Stimulated activated CD4-positive, alpha-beta T cell treated with anti-CD3 and anti-CD28 coated beads, Interleukin-12 subunit alpha, Interleukin-12 subunit beta, amount 100 ng/mL, for 24 hours (primary cell): Measurements from ENCODE around the gene PRORP.
"Not testable (repeated sequence)": the region's sequence is repeated elsewhere in the genome, so short reads cannot be mapped to it uniquely, and the experiment has no call there.

Source experiments
- DNase-seq, 2 experiments: peaks; one replicate each; pipeline ENCODE4 v3.0.0-alpha.2; 2020; ENCODE audit warnings: low read depth in 2 of 2

The PRORP gene

DNA sequence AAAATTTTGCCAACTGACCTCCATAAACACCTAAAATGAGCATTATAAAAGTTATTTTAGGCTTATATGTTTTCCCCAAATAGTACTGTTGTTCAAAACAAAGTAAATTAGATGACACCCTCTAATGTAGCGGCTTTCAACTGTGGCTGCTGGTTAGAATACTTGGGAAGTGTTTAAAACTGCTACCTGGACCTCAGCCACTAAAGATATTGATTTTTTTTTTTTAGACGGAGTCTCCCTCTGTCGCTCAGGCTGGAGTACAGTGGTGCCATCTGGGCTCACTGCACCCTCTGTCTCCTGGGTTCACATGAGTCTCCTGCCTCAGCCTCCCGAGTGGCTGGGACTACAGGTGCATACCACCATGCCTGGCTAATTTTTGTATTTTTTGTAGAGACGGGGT is 16.2 kb downstream of the PRORP start:
- DNase-seq: no peak

DNA sequence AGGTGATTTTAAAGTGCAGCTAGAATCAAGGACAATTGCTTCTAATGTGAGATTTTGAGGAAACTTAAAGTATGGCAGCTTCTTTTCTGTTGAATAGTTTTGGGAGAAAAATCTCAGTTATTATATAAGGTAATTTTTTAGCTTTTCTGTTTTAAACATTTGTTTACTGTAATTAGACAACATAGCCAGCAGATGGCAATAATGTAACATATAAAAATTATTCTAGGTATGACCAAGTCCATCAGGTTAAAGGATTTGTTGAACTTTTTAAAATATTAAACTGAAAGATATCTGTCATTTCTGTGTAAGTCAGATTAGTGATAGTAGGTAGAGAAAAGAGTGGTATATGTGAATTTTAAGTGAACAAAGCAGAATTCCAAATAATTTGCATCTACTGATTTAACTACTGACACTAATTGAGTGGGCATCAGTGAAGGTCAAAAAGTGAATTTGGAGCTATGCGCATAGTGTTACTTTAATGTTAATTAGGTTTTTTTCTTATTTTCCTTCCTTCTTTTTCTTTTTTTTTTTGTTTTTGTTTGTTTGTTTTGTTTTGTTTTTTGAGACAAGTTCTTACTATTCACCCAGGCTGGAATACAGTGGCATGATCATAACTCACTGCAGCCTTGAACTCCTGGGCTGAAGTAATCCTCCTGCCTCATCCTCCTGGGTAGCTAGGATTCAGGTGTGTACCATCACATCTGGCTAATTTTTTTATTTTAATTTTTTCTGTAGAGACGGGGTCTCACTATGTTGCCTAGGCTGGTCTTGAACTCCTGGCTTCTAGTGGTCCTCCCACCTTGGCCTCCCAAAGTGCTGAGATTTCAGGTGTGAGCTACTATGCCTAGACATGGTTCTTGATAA is 18.6 kb downstream of the PRORP start:
- DNase-seq: no peak

DNA sequence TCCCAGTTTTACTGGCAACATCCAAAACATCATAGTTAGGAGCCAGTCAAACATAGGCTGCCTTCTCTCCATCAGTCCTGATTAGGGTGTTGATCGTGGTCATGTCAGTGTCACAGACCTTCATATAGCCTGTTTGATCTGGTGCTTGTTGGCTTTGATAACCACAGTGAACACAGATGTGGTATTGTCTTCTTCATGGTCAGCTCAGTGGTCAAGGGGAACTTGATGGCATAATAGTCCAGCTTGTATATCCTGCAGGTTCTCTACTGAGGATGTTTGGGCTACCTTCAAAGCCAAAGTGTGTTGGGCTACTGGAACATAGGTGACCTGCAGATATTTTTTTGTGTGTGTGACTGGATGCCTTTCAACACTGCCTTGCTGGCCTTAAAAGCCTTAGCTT is 21.7 kb downstream of the PRORP start:
- no peak for DNase-seq

DNA sequence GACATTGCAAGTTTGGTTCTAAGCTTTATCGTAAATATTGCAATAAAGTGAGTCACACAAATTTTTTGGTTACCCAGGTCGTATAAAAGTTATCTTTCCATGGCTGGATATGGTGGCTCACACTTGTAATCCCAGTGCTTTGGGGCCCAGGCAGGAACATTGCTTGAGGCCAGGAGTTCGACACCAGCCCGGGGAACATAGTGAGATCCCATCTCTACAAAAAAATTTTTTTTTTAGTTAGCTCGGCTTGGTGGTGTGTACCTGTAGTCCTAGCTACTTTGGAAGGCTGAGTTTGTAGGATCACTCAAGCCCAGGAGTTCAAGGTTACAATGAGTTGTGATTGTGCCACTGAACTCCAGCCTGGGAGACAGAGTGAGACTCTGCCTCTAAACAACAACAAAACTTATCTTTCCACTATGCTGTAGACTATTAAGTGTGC is 24.4 kb downstream of the PRORP start:
- DNase-seq: no peak

DNA sequence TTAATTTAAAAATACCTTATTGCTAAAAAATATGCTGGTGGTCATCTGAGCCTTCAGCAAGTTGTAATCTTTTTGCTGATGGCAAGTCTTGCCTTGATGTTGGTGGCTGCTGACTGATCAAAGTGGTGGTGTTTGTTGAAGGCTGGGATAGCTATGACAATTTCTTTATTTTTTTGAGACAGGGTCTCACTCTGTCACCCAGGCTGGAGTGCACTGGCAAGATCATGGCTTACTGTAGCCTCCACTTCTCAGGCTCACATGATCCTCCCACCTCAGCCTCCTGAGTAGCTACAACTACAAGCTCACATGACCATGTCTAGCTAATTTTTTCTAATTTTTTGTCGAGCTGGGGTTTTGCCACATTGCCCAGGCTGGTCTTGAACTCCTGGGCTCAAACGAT is 24.8 kb downstream of the PRORP start:
- DNase-seq: no peak

DNA sequence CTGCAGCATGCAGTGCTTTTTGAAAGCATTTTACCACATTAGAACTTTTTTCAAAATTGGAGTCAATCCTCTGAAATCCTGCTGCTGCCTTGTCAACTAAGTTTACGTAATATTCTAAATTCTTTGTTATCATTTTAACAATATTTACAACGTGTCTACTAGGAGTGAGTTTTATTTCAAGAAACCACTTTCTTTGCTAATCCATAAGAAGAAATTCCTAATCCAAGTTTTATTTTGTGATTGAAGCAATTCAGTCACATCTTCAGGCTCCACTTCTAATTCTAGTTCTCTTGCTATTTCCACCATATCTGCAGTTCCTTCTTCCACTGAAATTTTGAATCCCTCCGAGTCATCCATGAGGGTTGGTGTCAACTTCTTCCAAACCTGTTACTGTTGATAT is 25.4 kb downstream of the PRORP start:
- DNase-seq: no peak

DNA sequence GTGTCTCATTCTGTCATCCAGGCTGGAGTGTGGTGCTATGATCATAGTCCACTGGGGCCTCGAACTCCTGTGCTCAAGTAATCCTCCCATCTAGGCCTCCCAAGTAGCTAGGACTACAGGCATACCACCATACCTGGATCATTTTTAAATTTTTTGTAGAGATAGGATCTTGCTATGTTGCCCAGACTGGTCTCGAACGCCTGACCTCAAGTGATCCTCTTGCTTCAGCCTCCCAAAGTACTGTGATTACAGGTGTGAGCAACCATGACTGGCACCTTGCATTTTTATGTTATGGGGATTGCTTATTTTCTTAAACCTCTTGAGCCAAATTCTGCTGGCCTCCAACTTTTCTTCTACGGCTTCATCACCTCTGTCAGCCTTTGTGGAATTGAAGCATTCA is 26.9 kb downstream of the PRORP start:
- no peak for DNase-seq

DNA sequence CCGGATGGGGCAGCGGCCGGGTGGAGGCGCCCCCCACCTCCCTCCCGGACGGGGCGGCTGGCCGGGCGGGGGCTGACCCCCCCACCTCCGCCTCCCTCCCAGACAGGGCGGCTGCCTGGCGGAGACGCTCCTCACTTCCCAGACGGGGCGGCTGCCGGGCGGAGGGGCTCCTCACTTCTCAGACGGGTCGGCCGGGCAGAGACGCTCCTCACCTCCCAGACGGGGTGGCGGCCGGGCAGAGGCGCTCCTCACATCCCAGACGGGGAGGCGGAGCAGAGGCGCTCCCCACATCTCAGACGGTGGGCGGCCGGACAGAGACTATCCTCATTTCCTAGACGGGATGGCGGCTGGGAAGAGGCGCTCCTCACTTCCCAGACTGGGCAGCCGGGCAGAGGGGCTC is 30.2 kb downstream of the PRORP start:
- DNase-seq: not testable (repeated sequence)

DNA sequence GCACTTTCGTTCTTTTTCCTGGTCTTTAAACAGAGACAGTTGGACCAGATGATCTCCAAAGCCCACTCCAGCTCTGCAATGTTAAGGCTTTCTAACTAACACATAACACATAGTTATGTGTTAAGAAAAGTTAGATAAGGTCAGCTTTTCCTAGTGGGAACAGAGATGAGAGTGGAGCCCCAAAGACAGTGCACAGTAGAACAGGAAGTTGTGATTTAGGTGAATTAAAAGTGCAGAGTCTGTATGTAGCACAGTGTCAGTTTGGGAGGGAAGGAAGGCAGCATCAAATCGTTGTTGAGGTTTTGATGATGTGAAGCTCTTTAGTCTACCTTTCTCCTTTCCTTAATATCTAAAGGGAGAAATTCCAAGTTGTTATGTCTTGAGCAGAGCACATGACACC is 31.7 kb downstream of the PRORP start:
- no peak for DNase-seq

DNA sequence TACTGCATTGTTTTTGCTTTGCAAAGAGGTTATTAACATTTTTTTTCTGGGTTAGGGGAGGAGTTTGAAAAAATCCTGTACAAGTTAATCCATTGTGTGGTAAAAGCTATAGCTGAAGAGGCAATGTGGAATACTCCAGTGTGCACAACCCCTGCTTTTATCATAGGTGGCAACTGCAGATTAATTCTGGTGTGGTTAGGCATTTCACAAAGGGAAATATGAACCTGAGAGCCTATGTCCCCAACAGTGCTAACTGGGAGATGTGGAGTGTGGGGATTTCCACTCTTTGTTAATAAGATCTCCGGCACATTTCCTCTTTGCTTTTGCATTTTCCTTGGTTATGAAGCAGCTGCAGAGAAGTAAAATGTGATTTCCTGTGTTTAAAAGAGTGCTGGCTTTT is 33.6 kb downstream of the PRORP start:
- DNase-seq: no peak

DNA sequence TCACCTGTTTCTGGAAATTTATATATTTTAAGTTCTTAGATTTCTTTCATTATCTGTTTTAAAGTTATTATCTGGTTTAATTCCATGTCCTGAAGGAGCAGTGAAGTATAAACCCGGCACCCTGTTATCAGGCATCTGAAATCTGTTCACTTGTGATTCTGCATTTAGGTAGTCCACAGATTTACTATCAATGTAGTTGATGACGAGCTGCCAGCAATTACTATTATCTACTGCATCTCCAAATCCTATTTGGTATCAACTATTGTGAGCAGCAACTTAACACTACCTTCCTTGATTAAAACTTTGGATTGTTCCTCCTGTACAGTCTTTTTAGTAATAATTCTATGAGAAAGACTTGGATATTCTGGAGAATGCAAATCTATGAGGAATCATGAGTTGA is 36.1 kb downstream of the PRORP start:
- DNase-seq: no peak

DNA sequence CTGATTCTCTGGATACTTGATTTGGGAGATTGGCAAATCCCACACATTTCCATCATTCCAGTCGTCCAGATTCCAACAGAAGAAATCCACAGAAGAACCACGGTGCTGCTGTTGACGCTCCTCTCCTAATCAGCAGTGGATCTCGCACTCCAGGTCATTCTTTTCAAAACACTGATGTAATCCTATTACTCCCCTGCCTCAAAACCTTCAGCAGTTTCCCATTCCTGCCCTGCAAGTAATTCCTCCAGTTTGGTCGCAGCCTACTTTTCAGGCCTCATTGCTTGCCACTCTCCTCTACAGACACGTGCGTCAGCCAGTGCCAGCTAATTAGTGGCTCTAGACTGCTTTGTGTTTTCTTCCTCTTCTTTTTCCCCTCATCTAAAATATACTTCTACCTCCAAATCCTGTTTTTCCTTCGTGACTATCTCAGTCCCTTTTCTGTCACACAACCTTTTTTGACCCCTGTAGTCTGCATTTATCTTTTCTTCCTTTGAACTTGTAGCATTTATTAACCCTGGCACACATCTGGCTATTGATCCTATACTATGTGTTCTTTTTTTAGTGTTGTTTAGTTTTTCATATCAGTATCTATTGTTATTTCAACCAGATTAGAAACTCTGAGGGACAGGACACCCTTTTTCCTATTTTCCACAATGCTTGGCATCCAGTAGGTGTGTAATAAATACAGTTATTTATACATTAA is 36.8 kb downstream of the PRORP start:
- DNase-seq: no peak

DNA sequence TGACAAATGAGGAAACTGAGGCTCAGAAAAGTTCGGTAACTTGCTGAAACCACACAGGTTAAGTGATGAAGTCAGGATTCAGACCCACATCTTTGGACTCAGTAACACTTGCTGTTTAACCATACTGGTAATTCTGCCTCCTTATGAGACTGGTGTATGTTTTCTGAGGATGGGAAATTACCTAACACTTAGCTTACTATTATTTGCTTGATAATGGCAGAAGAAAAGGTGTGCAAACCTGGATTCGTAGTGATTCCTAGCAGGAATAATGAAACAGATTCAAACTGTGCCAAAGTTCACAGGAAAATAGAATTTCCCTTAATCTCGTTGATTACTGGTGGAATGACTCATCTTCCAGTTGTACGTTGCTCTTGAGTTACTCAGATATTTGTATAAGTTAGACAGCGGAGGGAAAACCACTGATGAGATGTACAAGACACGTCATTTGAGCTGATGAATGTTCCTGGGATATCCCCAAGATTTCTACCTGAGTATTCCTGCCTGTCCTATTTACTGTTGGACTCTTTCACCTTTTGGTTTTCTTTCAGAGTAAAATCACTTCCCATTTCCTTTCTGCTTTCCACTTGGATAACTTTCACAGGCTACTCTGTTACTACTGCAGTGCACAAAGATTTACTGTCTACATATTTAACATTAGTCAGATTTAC is 37.5 kb downstream of the PRORP start:
- DNase-seq: no peak

DNA sequence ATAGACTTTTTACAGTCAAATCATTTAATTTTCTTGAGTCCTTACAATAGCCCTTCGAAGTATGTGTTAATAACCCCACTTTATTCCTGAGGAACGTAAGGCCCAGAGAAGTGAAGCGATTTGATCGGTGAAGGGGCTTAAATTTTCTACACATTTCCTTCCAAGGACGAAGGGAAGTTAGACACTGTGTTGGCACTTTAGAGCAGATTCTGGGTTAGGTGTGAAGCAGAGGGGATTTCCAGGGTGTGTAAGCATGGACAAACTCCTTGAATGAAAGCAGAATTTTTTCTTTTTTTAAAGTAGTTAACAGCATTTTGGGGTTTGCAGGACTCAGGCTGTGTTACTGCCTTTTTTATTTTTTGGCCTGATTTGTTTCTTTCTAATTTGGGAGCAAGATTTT is 38.9 kb downstream of the PRORP start:
- DNase-seq: no peak

DNA sequence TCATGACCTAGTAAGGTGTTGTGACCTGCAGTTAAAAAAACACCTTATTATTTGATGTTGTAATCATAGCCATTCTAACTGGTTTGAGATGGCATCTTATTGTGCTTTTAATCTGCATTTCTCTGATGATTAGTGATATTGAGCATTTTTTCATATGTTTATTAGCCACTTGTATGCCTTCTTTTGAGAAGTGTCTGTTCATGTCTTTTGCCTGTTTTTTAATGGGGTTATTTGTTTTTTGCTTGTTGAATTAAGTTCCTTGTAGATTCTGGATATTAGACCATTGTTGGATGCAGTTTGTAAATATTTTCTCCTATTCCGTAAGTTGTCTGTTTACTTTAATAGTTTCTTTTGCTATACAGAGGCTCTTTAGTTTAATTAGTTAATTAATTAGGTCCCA is 41.0 kb downstream of the PRORP start:
- no peak for DNase-seq

DNA sequence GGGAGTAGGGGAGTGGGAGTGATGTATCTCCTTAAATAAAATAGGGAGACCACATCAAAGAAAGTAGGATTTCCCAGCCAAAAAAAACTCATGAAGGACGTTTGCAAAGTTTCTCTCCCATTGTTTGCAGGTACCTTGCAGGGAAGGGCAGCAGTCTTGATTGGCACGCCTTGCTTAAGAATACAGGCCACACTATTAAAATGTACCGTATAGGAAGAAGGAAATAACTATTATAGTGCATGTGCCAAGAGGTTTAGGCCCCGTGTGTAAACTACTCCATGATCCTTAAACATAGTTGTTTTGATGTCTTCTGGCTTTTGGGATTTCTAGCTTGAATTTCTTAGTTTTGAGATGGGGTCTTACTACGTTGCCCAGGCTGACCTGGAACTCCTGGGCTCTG is 42.5 kb downstream of the PRORP start:
- DNase-seq: no peak

DNA sequence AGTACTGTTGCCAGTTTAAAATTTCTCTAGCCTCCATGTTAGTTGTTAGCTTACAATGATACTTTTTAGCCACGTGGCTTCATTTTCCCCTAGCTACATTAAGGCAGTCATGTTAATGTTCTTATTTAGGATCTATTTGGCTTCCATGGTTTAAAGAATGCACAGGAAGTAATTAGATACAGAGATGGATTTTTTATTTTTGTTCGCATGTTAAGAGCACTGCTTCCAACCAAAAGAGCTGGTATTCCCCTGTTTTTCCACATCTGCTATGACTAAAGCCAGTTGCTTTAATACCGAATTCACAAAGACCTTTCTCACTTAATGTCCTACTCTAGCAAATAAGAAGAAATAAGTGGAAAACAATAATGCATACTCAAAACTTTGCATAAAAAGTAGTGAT is 45.1 kb downstream of the PRORP start:
- no peak for DNase-seq
